ENCODE data around the gene LCE2B. TPM values are rescaled to one million over a fixed set of nuclear protein-coding genes. Genes with fewer than 3 reads are reported as not detected.

The LCE2B gene, protein sequence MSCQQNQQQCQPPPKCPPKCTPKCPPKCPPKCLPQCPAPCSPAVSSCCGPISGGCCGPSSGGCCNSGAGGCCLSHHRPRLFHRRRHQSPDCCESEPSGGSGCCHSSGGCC
- not detected in 2 replicates for total RNA-seq

DNA sequence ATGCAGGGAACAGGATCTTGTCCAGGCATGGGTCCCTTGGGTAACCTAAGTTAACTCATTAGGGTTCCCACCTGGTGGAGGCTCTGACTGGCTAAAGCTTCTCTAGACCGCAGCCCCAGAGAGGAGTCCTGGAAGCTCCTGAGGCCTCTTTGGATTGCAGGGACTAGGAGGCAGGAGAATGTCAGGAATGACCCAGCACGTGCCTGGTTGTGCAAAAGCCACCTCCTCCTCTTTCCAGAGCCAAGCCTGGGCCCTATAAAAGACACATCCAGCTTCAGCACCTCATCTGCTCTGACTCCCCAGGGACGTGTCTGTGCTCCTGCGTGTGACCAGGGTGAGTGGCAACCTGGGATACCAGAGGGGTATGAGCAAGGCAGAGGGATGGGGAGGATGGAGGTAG is at the start of gene LCE2B:
LCE2B (plus strand) TSS at position 301 of the 400 bp plus-strand sequence. CDS start 721 bp downstream, outside the sequence.

DNA sequence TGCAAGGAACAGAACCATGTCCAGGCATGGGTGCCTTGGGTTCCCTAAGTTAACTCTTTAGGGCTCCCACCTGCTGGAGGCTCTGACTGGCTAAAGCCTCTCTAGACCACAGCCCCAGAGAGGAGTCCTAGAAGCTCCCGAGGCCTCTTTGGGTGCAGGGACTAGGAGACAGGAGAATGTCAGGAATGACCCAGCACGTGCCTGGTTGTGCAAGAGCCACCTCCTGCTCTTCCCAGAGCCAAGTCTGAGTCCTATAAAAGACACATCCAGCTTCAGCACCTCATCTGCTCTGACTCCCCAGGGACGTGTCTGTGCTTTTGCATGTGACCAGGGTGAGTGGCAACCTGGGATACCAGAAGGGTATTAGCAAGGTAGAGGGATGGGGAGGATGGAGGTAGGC is 22.8 kb upstream of the LCE2B start, which contains the start of gene LCE2D:
LCE2D (plus strand) TSS at position 283 of the 400 bp plus-strand sequence. CDS start 726 bp downstream, outside the sequence.

DNA sequence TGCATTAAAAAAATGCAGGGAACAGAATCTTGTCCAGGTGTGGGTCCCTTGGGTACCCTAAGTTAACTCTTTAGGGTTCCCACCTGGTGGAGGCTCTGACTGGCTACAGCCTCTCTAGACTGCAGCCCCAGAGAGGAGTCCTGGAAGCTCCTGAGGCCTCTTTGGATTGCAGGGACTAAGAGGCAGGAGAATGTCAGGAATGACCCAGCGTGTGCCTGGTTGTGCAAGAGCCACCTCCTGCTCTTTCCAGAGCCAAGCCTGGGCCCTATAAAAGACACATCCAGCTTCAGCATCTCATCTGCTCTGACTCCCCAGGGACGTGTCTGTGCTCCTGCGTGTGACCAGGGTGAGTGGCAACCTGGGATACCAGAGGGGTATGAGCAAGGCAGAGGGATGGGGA is 10.9 kb upstream of the LCE2B start, which contains the start of gene LCE2C:
LCE2C (plus strand) TSS at position 297 of the 400 bp plus-strand sequence. CDS start 737 bp downstream, outside the sequence.

DNA sequence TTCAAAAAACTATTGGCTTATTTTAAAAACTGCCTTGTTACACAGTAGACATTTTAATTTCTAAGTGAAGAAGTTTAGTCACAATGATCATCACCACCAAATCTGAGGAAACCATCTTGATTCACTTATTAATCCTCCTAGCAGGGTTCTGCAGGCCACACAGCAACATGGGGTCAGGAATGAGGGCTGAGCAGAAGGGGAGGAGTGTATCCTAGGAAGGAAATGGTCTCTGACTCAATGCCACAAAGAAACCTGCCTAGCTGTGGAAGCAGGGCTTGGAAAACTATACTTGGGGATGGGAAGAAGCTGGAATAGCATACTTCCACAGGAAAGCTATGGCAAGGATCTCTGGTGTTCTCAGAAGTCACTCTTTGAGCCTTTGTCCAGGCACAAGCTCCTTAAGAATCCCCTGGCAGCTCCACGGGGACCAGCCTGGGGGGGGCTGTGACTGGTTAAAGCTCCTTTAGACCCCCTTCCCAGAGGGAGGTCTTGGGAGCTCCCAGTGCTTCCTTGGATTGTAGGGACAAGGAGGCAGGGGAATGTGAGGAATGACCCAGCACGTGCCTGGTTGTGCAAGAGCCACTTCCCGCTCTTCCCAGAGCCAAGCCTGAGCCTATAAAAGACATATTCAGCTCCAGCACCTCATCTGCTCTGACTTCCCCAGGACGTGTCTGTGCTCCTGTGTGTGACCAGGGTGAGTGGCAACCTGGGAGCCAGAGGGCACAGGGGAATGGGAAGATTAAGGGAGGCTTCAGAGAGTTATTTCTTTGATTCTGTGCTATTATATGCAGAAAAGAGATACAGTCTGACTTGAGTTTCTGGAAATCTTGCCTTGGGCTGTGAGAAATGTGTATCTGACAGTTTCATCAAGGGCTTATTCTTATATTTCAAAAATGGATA is 12.0 kb downstream of the LCE2B start, which contains the start of gene LCE2A:
LCE2A (plus strand) TSS at position 645 of the 900 bp plus-strand sequence. CDS start 557 bp downstream, outside the sequence.

DNA sequence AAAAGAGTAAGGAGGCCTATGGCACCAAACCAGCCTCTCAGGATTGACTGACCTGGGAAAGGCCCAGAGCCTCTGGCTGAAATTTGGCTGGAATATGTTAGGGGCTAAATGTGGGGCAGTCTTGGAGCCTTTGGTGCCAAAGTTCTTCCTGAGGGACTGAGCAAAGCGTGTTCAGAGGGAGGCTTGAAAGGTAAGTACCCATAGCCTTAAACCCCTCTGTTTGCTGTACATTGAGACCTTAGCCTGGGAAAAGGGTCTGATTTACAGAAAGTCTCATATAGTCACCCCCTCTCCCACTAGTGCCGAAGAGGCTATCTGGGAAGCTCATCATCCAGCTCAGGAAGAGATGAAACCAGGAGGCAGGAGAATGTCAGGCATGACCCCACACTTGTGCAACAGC is 21.9 kb downstream of the LCE2B start, which contains the start of gene LCE4A:
LCE4A (plus strand) TSS at position 301 of the 400 bp plus-strand sequence. CDS start 916 bp downstream, outside the sequence.

Other genes starting within 250 kb of the LCE2B start
- not detected in 2 replicates for gene LCE5A, start 175.3 kb upstream of the LCE2B start, total RNA-seq
- gene CRCT1, start 171.6 kb upstream of the LCE2B start, total RNA-seq = not detected in 2 replicates
- gene LCE3E, start 119.3 kb upstream of the LCE2B start, total RNA-seq = not detected in 2 replicates
- gene LCE3D, start 105.6 kb upstream of the LCE2B start, total RNA-seq = not detected in 2 replicates
- not detected in 2 replicates for gene LCE3C, start 85.9 kb upstream of the LCE2B start, total RNA-seq
- gene LCE3B, start 72.3 kb upstream of the LCE2B start, total RNA-seq = not detected in 2 replicates
- not detected in 2 replicates for gene LCE3A, start 63.0 kb upstream of the LCE2B start, total RNA-seq
- not detected in 2 replicates for gene LCE2D, start 22.7 kb upstream of the LCE2B start, total RNA-seq
- gene LCE2C, start 10.8 kb upstream of the LCE2B start, total RNA-seq = not detected in 2 replicates
- gene LCE2A, start 12.2 kb downstream of the LCE2B start, total RNA-seq = not detected in 2 replicates
- gene LCE4A, start 22.0 kb downstream of the LCE2B start, total RNA-seq = not detected in 2 replicates
- not detected in 2 replicates for gene KPRP, start 71.9 kb downstream of the LCE2B start, total RNA-seq
- gene LCE1F, start 89.0 kb downstream of the LCE2B start, total RNA-seq = not detected in 2 replicates
- not detected in 2 replicates for gene LCE1E, start 100.1 kb downstream of the LCE2B start, total RNA-seq
- gene LCE1D, start 110.6 kb downstream of the LCE2B start, total RNA-seq = not detected in 2 replicates
- gene LCE1C, start 120.5 kb downstream of the LCE2B start, total RNA-seq = not detected in 2 replicates
- gene LCE1B, start 125.8 kb downstream of the LCE2B start, total RNA-seq = not detected in 2 replicates
- not detected in 2 replicates for gene LCE1A, start 141.3 kb downstream of the LCE2B start, total RNA-seq
- gene LCE6A, start 156.7 kb downstream of the LCE2B start, total RNA-seq = not detected in 2 replicates
- not detected in 2 replicates for gene LCE7A, start 173.9 kb downstream of the LCE2B start, total RNA-seq
- gene SMCP, start 192.2 kb downstream of the LCE2B start, total RNA-seq = not detected in 2 replicates
- gene IVL, start 222.4 kb downstream of the LCE2B start, total RNA-seq = 0.11 TPM in 1 of 2 replicates, not detected in the other